Measurements from ENCODE around the gene SH3GL3.

GRCh38 chr15:83574345-83574744 is 127.2 kb downstream of the SH3GL3 start:
- TF ChIP-seq POLR2AphosphoS5 (IDR thresholded peaks at IDR 0.05; ENCODE audit: low read depth, low read length) (no peak), POLR2A (IDR thresholded peaks at IDR 0.05; ENCODE audit: low read depth, low read length) (no peak), TAF1 (IDR thresholded peaks at IDR 0.05; ENCODE audit: low read depth, low read length) (no peak), SPI1 (IDR thresholded peaks at IDR 0.05; ENCODE audit: low read depth, low read length) (no peak), PAX5 (IDR thresholded peaks at IDR 0.05; ENCODE audit: insufficient read depth, low read length, severe bottlenecking) (no peak), POU2F2 (IDR thresholded peaks at IDR 0.05; ENCODE audit: low read depth, low read length) (no peak)
